Mammary microvascular endothelial cell (primary cell): ENCODE data around the gene PLPP1. TPM values are rescaled to one million over a fixed set of nuclear protein-coding genes. Genes with fewer than 3 reads are reported as not detected.

Experiments used
- total RNA-seq: library from RNA; depleted of rRNA; stranded (reverse); fragments of >200 nt; gene quantifications from 2 replicates; pipeline ENCODE4 v1.2.3, GENCODE V29; 2015

The PLPP1 gene
- 40.6 and 44.9 TPM in 2 replicates for total RNA-seq

GRCh38 chr5:55534436-55535198 is at the start of gene PLPP1:
Gene PLPP1 (minus strand): TSS chr5:55534964. CDS start chr5:55534629, 335 bp downstream.

Other genes with a start within 250 kb of the PLPP1 start
- gene DHX29, start 227.3 kb downstream of the PLPP1 start, total RNA-seq, result 27.5 and 28.3 TPM in 2 replicates
- 52.7 and 60.5 TPM in 2 replicates for gene MTREX, start 227.0 kb downstream of the PLPP1 start, total RNA-seq
- 15.3 and 34.4 TPM in 2 replicates for gene SLC38A9, start 177.4 kb upstream of the PLPP1 start, total RNA-seq
- gene DDX4, start 203.1 kb upstream of the PLPP1 start, total RNA-seq, result not detected in 2 replicates